GM13977 (cell line): ENCODE data around the gene MOB3B.

ENCODE experiments used
- DNase-seq: peaks from one replicate; pipeline ENCODE4 v3.0.0; 2012; ENCODE audit warnings: low spot score
- in situ Hi-C: fragments of 300-500 bp; cut with MboI; formaldehyde crosslinking; loops from one replicate; pipeline ENCODE4 v1.12.0; 2022; ENCODE audit warnings: low sequenced_read_pairs, low pct_unique_long_range_greater_than_20kb, mixed read lengths, inconsistent platforms; ENCODE audit not compliant: unreplicated experiment
- TF ChIP-seq, protein P1 (sequence below): IDR thresholded peaks from 2 replicates; pipeline ENCODE4 v1.5.1; 2012; ENCODE audit warnings: mild to moderate bottlenecking, control low read depth; ENCODE audit not compliant: insufficient read depth; ENCODE audit errors: extremely low read depth, missing control alignments

Gene MOB3B

DNA sequence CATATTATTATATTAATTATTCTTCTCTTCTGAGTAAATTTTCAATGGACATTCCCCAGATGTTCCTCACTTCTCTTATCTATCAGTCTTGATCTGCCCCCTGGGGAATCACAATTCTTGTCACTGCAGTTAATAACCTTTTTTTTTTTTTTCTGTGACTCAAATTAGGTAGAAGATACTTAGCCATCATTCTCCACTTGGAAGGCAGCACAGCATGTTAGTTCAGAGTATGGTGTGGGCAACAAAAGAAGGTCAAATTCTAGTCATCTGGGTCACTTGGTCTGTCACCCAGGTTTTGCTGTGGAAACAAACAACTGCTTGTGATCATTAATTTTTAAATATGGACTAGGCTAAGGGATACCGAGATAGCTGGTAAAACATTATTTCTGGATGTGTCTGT lies 8.1 kb upstream of the MOB3B start:
- no peak for DNase-seq
- in situ Hi-C loops, result no loop called here
- TF ChIP-seq, protein P1, sequence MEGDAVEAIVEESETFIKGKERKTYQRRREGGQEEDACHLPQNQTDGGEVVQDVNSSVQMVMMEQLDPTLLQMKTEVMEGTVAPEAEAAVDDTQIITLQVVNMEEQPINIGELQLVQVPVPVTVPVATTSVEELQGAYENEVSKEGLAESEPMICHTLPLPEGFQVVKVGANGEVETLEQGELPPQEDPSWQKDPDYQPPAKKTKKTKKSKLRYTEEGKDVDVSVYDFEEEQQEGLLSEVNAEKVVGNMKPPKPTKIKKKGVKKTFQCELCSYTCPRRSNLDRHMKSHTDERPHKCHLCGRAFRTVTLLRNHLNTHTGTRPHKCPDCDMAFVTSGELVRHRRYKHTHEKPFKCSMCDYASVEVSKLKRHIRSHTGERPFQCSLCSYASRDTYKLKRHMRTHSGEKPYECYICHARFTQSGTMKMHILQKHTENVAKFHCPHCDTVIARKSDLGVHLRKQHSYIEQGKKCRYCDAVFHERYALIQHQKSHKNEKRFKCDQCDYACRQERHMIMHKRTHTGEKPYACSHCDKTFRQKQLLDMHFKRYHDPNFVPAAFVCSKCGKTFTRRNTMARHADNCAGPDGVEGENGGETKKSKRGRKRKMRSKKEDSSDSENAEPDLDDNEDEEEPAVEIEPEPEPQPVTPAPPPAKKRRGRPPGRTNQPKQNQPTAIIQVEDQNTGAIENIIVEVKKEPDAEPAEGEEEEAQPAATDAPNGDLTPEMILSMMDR, result no peak

DNA sequence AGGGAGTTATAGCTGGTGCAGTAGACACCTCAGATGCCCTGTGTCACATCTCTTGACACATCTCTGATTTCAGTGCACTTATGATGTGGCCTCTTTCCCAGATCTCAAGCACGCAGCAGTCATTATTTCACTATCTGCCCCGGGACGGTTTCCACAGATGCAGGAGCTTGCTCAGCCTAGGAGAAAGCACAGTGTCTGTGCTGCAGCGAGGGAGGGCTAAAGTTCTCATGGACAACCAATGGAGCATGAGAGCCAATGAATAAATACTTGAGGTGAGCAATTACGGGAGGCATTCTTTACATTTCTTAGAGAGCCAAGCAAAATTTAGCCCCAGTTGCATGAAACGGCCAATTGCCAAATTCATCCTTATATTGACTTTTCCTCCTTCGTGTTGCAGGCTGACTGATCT lies 7.4 kb upstream of the MOB3B start:
- TF ChIP-seq, protein P1, result no peak
- in situ Hi-C loops, result no loop called here
- DNase-seq, result no peak

DNA sequence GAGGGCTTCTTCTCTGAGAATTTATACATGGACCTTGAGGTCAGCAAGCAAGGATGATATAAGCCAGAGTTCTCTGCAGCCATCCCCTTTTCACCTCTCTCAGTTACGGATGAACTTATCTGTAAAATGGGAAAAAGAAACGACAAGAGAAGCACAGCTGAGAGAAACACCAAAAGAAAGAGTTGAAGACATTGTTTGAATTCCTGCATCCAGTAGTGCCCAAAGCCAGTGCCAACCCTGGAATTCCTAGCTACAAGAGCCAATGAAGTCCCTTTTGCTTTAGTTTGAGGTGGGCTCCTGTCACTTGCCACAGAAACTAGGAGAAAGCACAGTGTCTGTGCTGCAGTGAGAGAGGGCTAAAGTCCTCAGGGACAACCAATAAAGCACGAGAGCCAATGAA lies 6.6 kb upstream of the MOB3B start:
- TF ChIP-seq, protein P1, result no peak
- in situ Hi-C loops, result no loop called here
- DNase-seq, result no peak

DNA sequence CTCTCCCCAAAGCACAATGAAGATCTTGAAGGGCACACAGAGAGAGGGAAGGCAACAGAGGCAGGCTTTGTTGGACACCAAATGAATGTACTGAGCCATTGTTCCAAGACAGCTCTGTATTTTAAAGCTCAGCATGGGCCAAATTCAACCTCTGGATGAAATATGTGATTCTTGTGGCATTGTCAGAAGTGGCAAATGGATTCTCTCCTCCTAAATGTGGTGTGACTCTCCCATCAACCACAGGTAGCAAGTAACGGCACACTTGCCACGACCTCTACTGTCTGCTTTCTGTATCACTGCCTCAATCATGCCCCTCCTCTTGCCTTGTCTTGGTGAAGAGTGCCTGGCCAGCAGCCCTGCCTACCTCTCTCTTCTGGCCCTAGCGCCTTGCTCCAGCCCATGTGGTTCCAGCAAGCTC lies 6.1 kb upstream of the MOB3B start:
- TF ChIP-seq, protein P1, result peak; percentile 18
- in situ Hi-C loops, result no loop called here
- DNase-seq, result no peak

DNA sequence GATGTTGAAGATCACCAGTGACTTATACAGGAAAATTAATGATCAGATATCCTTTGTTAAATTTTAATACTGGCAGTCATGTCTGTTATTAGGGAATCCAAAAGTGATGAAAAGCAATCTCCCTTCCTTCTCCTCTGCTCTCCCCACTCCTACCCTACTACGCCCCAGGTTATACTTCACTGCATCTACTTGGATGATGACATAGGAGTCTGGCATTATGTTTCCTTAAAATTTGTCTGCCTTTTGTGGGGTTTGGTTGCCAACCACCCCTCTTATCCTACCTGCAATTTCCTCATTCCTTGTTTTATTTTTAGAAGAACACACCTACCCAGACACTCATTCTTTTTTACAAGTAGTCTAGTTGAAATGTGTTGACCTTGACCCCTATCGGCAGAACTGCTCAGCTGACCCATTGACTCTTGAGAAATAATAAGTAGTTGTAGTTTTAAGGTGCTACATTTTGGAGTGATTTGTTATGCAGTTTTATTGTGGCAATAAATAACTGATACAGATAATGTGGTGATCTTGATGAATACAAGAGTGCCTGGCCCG lies 5.1 kb upstream of the MOB3B start:
- DNase-seq, result no peak
- TF ChIP-seq, protein P1, result no peak
- in situ Hi-C loops, result loop anchor here (5.0 kb wide), 1 partner anchor 202 kb away; no protein-coding TSS in a partner anchor

DNA sequence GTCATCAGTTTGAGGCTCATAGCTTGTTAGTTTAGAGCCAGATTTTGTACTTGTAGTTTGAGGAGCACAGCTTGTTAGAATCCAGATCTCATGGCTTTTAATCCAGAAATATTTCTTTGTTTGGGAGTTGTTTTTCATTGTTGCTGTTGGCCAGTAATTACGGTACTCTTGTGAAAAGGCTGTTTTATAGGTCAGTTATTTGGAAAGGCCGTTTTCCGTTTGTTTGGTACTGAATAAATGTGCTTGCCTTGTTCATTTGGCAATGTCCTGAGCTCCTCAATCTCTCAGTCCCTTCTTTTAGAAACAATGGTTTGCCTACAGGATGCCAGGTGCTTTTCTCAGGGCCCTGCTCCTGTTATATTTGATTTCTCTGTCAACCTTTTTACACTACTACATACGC lies 4.5 kb upstream of the MOB3B start:
- no peak for DNase-seq
- in situ Hi-C loops, result loop anchor here (5.0 kb wide), 1 partner anchor 202 kb away; no protein-coding TSS in a partner anchor
- TF ChIP-seq, protein P1, result no peak

DNA sequence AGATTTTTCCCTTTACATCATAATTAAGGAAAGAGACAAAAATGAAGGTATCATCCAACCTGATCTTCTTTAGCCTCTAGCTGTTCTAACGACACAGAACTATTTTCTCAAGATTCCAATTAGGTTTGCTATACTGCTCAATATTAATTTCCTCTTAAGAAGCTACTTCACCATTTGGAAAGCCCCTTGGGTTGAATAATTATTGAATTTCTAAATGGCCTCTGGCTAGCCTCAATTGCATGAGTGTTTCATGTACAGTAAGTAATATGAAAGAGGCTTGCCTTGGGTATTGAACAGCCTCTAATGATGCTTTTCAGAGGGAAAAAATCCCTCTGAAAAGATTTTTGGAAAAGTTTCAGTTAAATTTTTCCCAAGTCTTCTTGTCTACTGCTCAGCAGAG lies 3.7 kb upstream of the MOB3B start:
- in situ Hi-C loops, result loop anchor here (5.0 kb wide), 1 partner anchor 201 kb away; no protein-coding TSS in a partner anchor
- no peak for DNase-seq
- TF ChIP-seq, protein P1, result no peak
